Measurements from ENCODE around the gene MUL1.
A peak's percentile ranks its signal among the peaks of the same experiment; 100 is the strongest.

The MUL1 gene

DNA sequence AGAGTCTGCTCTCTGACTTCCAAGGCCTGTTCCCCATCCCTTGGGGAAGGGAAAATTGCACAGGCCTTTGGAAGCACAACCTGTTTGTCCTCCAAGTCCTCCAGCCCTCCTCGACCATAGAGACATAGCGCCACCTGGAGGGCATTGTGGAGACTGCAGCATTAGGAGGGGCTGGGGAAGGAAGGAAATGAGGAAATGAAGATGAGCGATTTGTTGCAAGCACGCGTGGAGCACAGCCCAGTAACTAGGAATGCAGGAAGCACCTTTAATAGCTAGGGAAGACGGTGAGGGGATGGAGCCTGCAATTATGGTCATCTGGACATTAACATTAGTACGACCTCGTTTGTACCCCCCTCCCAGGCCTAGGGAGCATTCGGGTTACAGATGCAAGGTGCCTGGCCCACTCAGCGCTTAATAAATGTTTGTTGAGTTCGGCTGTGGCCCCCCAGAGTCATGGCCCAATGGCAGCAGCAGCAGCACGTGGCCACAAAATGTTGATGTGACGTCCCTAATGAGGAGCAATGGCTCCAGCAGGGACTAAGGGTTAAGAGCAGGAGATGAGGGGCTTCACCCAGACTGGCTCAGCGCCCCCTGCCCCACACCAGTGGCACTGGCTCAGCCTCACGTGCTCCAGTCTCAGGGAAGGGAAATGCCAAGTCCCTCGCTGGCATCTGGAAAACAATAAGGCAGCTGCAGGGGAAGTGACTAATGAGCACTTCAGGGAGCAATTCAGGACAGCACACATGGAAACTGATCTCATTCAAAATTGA, 13.9 kb downstream of the MUL1 start:
- peak; percentile 86 for DNase-seq (ENCODE audit: low spot score)
- TF ChIP-seq, protein P1, sequence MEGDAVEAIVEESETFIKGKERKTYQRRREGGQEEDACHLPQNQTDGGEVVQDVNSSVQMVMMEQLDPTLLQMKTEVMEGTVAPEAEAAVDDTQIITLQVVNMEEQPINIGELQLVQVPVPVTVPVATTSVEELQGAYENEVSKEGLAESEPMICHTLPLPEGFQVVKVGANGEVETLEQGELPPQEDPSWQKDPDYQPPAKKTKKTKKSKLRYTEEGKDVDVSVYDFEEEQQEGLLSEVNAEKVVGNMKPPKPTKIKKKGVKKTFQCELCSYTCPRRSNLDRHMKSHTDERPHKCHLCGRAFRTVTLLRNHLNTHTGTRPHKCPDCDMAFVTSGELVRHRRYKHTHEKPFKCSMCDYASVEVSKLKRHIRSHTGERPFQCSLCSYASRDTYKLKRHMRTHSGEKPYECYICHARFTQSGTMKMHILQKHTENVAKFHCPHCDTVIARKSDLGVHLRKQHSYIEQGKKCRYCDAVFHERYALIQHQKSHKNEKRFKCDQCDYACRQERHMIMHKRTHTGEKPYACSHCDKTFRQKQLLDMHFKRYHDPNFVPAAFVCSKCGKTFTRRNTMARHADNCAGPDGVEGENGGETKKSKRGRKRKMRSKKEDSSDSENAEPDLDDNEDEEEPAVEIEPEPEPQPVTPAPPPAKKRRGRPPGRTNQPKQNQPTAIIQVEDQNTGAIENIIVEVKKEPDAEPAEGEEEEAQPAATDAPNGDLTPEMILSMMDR (IDR thresholded peaks at IDR 0.05; ENCODE audit: borderline replicate concordance, control extremely low read depth, extremely low read depth, insufficient read depth, missing control alignments): peak; percentile 98
- in situ Hi-C loops (cut with MboI; ENCODE audit: low sequenced_read_pairs, unreplicated experiment): loop anchor here (10.0 to 25.0 kb wide), 3 partner anchors 119 to 582 kb away; partner anchors contain the start of gene PLA2G2E

DNA sequence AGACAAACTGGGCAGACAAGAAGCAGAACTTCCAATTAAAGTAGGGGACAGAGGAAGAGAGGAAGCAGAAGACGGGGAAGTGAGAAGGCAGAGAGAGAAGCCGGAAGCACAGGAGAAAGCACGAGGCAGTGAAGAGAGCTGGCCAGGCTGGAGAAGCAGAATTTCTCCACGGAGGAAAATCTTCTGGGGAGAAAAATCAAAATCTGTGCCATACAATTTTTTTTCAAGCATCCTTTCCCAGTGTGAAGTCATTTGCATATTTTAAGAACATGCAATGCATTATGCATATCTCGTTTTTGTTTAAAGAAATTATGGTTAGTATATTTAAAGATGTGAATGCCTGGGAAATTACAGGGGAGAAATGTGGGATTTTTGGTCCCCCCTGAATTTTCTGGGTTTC, 14.6 kb downstream of the MUL1 start:
- TF ChIP-seq, protein P1 (IDR thresholded peaks at IDR 0.05; ENCODE audit: borderline replicate concordance, control extremely low read depth, extremely low read depth, insufficient read depth, missing control alignments): no peak
- DNase-seq (ENCODE audit: low spot score): no peak
- in situ Hi-C loops (cut with MboI; ENCODE audit: low sequenced_read_pairs, unreplicated experiment): loop anchor here (10.0 to 25.0 kb wide), 3 partner anchors 119 to 581 kb away; partner anchors contain the start of gene PLA2G2E

DNA sequence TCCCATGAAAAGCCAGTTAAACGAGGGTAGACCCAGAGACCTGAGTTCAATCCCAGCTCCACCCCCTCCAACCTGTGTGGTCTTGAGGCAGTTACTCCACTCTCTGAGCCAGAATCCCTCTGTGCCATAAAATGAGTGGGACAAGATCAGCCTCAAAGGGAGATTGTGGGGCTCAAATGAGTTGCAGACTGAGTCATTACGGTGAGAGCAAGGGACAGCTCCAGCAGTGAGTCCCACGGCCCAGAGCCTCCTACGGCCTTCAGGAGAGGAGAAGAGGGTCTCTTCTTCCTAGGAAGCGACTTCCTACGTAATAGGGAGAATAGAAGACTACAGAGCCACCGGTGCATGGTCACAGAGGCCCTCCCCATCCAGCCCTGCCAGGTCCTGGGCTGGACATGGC, 15.2 kb downstream of the MUL1 start:
- DNase-seq (ENCODE audit: low spot score): no peak
- in situ Hi-C loops (cut with MboI; ENCODE audit: low sequenced_read_pairs, unreplicated experiment): loop anchor here (10.0 to 25.0 kb wide), 3 partner anchors 118 to 580 kb away; partner anchors contain the start of gene PLA2G2E
- TF ChIP-seq, protein P1 (IDR thresholded peaks at IDR 0.05; ENCODE audit: borderline replicate concordance, control extremely low read depth, extremely low read depth, insufficient read depth, missing control alignments): no peak

DNA sequence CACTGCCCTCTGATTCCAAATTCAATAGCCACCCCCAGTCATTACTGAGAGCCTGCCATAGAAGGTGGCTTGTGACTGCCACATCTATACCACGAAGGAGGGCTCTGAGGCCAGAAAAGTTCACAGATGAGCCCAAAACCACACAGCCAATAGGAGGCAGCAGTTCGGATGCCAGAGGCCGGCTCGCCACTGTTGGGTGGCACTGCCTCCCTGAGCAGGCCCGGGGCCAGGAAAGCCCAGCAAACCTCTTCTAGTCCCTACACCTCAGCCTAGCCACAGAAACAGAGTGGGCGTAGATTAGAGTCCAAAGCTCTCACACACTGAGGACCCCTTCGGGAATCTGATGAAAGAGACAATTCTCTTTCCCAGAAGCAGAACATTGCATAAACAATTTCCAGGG, 16.1 kb downstream of the MUL1 start:
- TF ChIP-seq, protein P1 (IDR thresholded peaks at IDR 0.05; ENCODE audit: borderline replicate concordance, control extremely low read depth, extremely low read depth, insufficient read depth, missing control alignments): no peak
- in situ Hi-C loops (cut with MboI; ENCODE audit: low sequenced_read_pairs, unreplicated experiment): loop anchor here (10.0 to 25.0 kb wide), 3 partner anchors 117 to 580 kb away; partner anchors contain the start of gene PLA2G2E
- no peak for DNase-seq (ENCODE audit: low spot score)

DNA sequence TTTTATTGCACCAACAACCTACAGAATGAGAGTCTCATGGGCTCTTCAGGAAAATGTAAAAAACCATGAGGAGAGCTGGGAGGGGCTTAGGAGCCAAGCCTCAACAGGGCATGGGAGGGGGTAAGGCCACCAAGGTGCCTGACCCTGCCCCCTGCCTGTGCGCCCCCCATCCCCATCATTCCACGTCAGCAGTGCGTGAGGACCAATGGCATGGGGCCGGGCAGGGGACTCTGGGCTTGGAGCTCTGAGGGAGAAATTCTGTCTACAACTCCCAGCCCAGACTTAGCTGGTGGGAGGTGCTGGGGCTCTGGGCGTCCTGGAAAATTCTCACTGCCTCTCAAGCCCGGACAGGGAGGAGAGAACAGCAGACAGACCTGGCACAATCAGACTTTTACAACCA, 16.8 kb downstream of the MUL1 start:
- TF ChIP-seq, protein P1 (IDR thresholded peaks at IDR 0.05; ENCODE audit: borderline replicate concordance, control extremely low read depth, extremely low read depth, insufficient read depth, missing control alignments): no peak
- in situ Hi-C loops (cut with MboI; ENCODE audit: low sequenced_read_pairs, unreplicated experiment): loop anchor here (10.0 to 25.0 kb wide), 3 partner anchors 116 to 579 kb away; partner anchors contain the start of gene PLA2G2E
- DNase-seq (ENCODE audit: low spot score): no peak

DNA sequence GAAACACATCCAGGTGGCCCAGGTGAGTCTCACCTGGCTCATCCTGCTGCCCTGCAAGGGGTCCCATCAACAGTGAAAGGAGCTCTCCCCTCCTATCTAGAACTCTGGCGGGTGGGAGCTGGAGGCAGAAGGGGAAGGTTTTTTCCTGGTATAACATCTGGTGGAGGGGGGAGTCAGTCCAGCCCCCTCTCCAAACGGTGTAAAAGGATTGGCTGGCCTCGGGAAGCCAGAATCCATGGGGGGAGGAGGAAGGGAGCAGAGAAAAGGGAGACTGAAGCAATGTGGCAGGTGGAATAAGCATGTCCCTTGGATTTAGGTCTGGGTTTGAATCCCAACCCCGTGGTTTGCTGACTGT, 20.7 kb downstream of the MUL1 start:
- in situ Hi-C loops (cut with MboI; ENCODE audit: low sequenced_read_pairs, unreplicated experiment): loop anchor here (25.0 kb wide), 1 partner anchor 575 kb away; the partner anchor contains the start of gene PLA2G2E
- DNase-seq (ENCODE audit: low spot score): no peak
- TF ChIP-seq, protein P1 (IDR thresholded peaks at IDR 0.05; ENCODE audit: borderline replicate concordance, control extremely low read depth, extremely low read depth, insufficient read depth, missing control alignments): no peak

All from GM13976 (cell line).